Stimulated activated effector memory CD8-positive, alpha-beta T cell treated with anti-CD3 and anti-CD28 coated beads, Interleukin-12 subunit alpha, Interleukin-12 subunit beta, amount 100 ng/mL, for 72 hours (primary cell): ENCODE measurements around the gene ST6GALNAC3.

Source experiments
- ATAC-seq: fragments of 150-1000 bp; cut with Tn5 transposase; 2 replicates; pipeline ENCODE4 v1.10.0; 2021
- DNase-seq, 2 donors: peaks; one replicate each; pipeline ENCODE4 v3.0.0; 2021 to 2022; ENCODE audit warnings: low spot score in 2 of 2
- H3K27ac Mint-ChIP-seq: one replicate; pipeline ENCODE4 v1.8.0; 2022; ENCODE audit warnings: mild to moderate bottlenecking, mixed read lengths
- H3K36me3 Mint-ChIP-seq: one replicate; pipeline ENCODE4 v1.8.0; 2022; ENCODE audit warnings: mild to moderate bottlenecking, mixed read lengths
- H3K4me1 Mint-ChIP-seq: one replicate; pipeline ENCODE4 v1.8.0; 2022; ENCODE audit warnings: mixed read lengths
- H3K4me3 Mint-ChIP-seq: one replicate; pipeline ENCODE4 v1.8.0; 2022; ENCODE audit warnings: mild to moderate bottlenecking, mixed read lengths
- H3K9me3 Mint-ChIP-seq: one replicate; pipeline ENCODE4 v1.8.0; 2022; ENCODE audit warnings: mixed read lengths

The ST6GALNAC3 gene

GRCh38 chr1:76209238-76209637 lies 134.7 kb downstream of the ST6GALNAC3 start:
- ATAC-seq = no peak
- Mint-ChIP-seq H3K27ac (no peak overlapping the region), H3K4me1 (no peaks in the 10 kb centered on the region), H3K36me3 (no peaks in the 10 kb centered on the region), H3K4me3 (no peak overlapping the region), H3K9me3 (no peaks in the 10 kb centered on the region)
- no peak for DNase-seq

- no peaks in the 10 kb centered on the region for H3K9me3 Mint-ChIP-seq
- ATAC-seq = no peak
- no peaks in the 10 kb centered on the region for H3K4me1 Mint-ChIP-seq
- DNase-seq = no peak
- H3K36me3 Mint-ChIP-seq = no peaks in the 10 kb centered on the region
- H3K4me3 Mint-ChIP-seq = no peak overlapping the region
- no peak overlapping the region for H3K27ac Mint-ChIP-seq
Measured at GRCh38 chr1:76209648-76210047, 135.1 kb downstream of the ST6GALNAC3 start.

GRCh38 chr1:76210160-76210559 lies 135.6 kb downstream of the ST6GALNAC3 start:
- no peaks in the 10 kb centered on the region for H3K36me3 Mint-ChIP-seq
- DNase-seq = no peak
- H3K4me3 Mint-ChIP-seq = no peak overlapping the region
- no peaks in the 10 kb centered on the region for H3K9me3 Mint-ChIP-seq
- H3K4me1 Mint-ChIP-seq = no peaks in the 10 kb centered on the region
- no peak overlapping the region for H3K27ac Mint-ChIP-seq
- ATAC-seq = no peak

- Mint-ChIP-seq H3K9me3 (no peaks in the 10 kb centered on the region), H3K4me1 (no peaks in the 10 kb centered on the region), H3K36me3 (no peaks in the 10 kb centered on the region), H3K27ac (no peak overlapping the region), H3K4me3 (no peak overlapping the region)
- DNase-seq (no peak), ATAC-seq (no peak)
Measured at GRCh38 chr1:76218888-76219287, 144.3 kb downstream of the ST6GALNAC3 start.

DNA sequence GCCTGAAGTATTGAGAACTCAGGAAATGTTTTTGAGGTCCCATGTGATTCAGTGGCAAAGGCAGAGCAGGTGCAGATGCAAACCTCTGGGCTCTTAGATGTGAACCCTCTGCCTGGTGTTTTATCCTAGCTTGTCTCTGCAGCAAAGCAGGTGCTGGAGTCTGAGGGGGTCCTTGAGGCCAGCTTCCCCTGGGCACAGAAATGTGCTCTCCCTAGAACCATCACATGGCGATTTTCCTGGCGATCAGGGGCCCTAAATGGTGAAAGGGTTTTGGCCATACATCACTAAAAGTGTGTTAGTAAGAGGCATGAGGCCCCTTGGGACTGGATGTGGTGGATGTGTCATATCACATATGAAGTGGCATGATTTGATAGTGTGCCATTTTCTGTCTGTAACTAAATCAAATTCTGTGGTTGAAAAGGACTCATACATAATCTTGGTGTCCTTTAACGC lies 144.8 kb downstream of the ST6GALNAC3 start:
- Mint-ChIP-seq H3K4me1 (no peaks in the 10 kb centered on the region), H3K27ac (no peak overlapping the region), H3K9me3 (no peaks in the 10 kb centered on the region), H3K4me3 (no peak overlapping the region), H3K36me3 (no peaks in the 10 kb centered on the region)
- ATAC-seq (peak; percentile 54), DNase-seq (no peak)

DNA sequence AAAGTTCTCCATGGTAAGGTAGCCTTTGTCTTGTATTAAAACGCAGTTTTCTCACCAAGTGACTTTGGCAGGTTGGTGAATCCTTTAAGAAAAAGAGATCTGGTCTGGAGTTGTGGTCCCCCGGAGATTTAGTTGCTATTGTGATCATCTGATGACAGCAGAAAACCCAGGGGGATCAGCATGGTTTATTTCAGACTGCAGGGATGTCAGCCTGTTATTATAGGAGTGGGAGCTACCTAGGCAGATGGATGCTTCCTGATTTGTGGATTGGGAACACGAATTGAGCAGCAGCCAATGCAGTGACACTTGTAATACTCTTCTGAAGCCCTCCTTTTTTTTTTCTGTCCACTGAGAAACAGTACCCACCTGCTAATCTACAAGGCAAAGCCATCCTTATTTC lies 150.2 kb downstream of the ST6GALNAC3 start:
- no peak overlapping the region for H3K27ac Mint-ChIP-seq
- no peaks in the 10 kb centered on the region for H3K4me1 Mint-ChIP-seq
- no peak overlapping the region for H3K4me3 Mint-ChIP-seq
- no peaks in the 10 kb centered on the region for H3K9me3 Mint-ChIP-seq
- no peak for DNase-seq
- ATAC-seq = no peak
- H3K36me3 Mint-ChIP-seq = no peaks in the 10 kb centered on the region

DNA sequence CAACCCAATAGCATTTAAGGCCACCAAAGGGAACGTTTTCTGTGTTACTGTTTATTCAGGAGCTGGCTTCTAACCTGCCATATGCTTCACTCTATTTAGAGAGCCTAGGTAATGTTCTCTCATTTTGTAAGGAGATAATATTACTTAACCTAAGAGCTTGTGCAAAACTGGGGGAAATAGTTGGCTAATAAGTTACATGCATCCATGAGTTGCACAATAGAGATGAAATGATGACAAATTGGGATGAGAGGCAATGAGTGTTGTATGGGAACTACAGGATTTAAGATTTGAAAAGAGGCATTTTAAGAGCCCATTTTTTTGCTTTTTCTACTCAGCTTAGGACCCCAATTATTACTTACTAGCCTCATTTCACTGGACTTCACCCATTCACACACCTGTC lies 151.0 kb downstream of the ST6GALNAC3 start:
- no peaks in the 10 kb centered on the region for H3K9me3 Mint-ChIP-seq
- no peak overlapping the region for H3K27ac Mint-ChIP-seq
- H3K36me3 Mint-ChIP-seq = no peaks in the 10 kb centered on the region
- ATAC-seq (no peak), DNase-seq (no peak)
- no peaks in the 10 kb centered on the region for H3K4me1 Mint-ChIP-seq
- H3K4me3 Mint-ChIP-seq = no peak overlapping the region

- no peak overlapping the region for H3K27ac Mint-ChIP-seq
- ATAC-seq = no peak
- DNase-seq = no peak
Measured at GRCh38 chr1:76227621-76228020, 153.1 kb downstream of the ST6GALNAC3 start.

GRCh38 chr1:76229279-76230005 lies 154.9 kb downstream of the ST6GALNAC3 start:
- Mint-ChIP-seq H3K4me3 (no peak overlapping the region), H3K4me1 (no peaks in the 10 kb centered on the region), H3K9me3 (no peaks in the 10 kb centered on the region), H3K36me3 (no peaks in the 10 kb centered on the region), H3K27ac (no peak overlapping the region)
- DNase-seq (no peak), ATAC-seq (no peak)

More at GRCh38 chr1:76227621-76228020, 153.1 kb downstream of the ST6GALNAC3 start:
- no peaks in the 10 kb centered on the region for H3K36me3 Mint-ChIP-seq
- H3K4me3 Mint-ChIP-seq = no peak overlapping the region
- H3K9me3 Mint-ChIP-seq = no peaks in the 10 kb centered on the region
- no peaks in the 10 kb centered on the region for H3K4me1 Mint-ChIP-seq

GRCh38 chr1:76230842-76231281 lies 156.3 kb downstream of the ST6GALNAC3 start:
- Mint-ChIP-seq H3K9me3 (no peaks in the 10 kb centered on the region), H3K27ac (no peak overlapping the region), H3K4me1 (no peaks in the 10 kb centered on the region), H3K36me3 (no peaks in the 10 kb centered on the region), H3K4me3 (no peak overlapping the region)
- ATAC-seq (no peak), DNase-seq (no peak)

- Mint-ChIP-seq H3K9me3 (no peaks in the 10 kb centered on the region), H3K27ac (no peak overlapping the region), H3K4me3 (no peak overlapping the region), H3K36me3 (no peaks in the 10 kb centered on the region), H3K4me1 (no peaks in the 10 kb centered on the region)
- no peak for ATAC-seq
- DNase-seq = no peak
Measured at GRCh38 chr1:76231320-76231719, 156.8 kb downstream of the ST6GALNAC3 start.

GRCh38 chr1:76232666-76233065 lies 158.1 kb downstream of the ST6GALNAC3 start:
- H3K36me3 Mint-ChIP-seq = no peaks in the 10 kb centered on the region
- no peak overlapping the region for H3K4me3 Mint-ChIP-seq
- no peaks in the 10 kb centered on the region for H3K9me3 Mint-ChIP-seq
- no peak overlapping the region for H3K27ac Mint-ChIP-seq
- no peaks in the 10 kb centered on the region for H3K4me1 Mint-ChIP-seq
- DNase-seq = no peak
- ATAC-seq = peak; percentile 13

- ATAC-seq (no peak), DNase-seq (no peak)
- Mint-ChIP-seq H3K4me1 (no peaks in the 10 kb centered on the region), H3K9me3 (no peaks in the 10 kb centered on the region), H3K36me3 (no peaks in the 10 kb centered on the region), H3K4me3 (no peak overlapping the region), H3K27ac (no peak overlapping the region)
Measured at GRCh38 chr1:76234061-76234460, 159.5 kb downstream of the ST6GALNAC3 start.

DNA sequence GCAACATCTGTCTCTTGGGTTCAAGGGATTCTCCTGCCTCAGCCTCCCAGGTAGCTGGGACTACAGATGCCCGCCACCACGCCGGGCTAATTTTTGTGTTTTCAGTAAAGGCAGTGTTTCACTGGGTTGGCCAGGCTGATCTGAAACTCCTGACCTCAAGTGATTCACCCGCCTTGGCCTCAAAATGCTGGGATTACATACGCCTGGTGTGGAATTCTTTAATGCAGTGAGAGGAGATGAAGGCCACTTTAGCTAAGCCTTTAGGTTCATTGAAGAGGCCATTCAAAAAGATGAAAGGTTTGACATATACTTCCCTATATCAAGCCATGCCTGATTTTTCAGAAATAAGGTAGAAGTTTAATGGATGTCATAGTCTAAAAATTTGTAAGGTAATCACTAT lies 162.7 kb downstream of the ST6GALNAC3 start:
- H3K27ac Mint-ChIP-seq = no peak overlapping the region
- no peak overlapping the region for H3K4me3 Mint-ChIP-seq
- H3K9me3 Mint-ChIP-seq = no peaks in the 10 kb centered on the region

GRCh38 chr1:76238094-76238628 lies 163.6 kb downstream of the ST6GALNAC3 start:
- H3K36me3 Mint-ChIP-seq = no peaks in the 10 kb centered on the region

More for the DNA sequence above, 162.7 kb downstream of the ST6GALNAC3 start:
- DNase-seq (no peak), ATAC-seq (no peak)
- no peaks in the 10 kb centered on the region for H3K4me1 Mint-ChIP-seq
- no peaks in the 10 kb centered on the region for H3K36me3 Mint-ChIP-seq

GRCh38 chr1:76239470-76239918 lies 164.9 kb downstream of the ST6GALNAC3 start:
- Mint-ChIP-seq H3K36me3 (no peaks in the 10 kb centered on the region), H3K27ac (no peak overlapping the region), H3K4me3 (no peak overlapping the region), H3K9me3 (peaks cover 3% of the 10 kb centered on the region), H3K4me1 (no peaks in the 10 kb centered on the region)
- DNase-seq (no peak), ATAC-seq (no peak)

More at GRCh38 chr1:76238094-76238628, 163.6 kb downstream of the ST6GALNAC3 start:
- DNase-seq (no peak), ATAC-seq (no peak)
- Mint-ChIP-seq H3K9me3 (no peaks in the 10 kb centered on the region), H3K4me1 (no peaks in the 10 kb centered on the region), H3K27ac (no peak overlapping the region), H3K4me3 (no peak overlapping the region)
